HepG2 (cell line): ENCODE measurements around the gene RNF149. TPM values are rescaled to one million over a fixed set of nuclear protein-coding genes. Genes with fewer than 3 reads are reported as not detected.
"Not testable (repeated sequence)": the region's sequence is repeated elsewhere in the genome, so short reads cannot be mapped to it uniquely, and the experiment has no call there.

Experiments
- ATAC-seq: fragments of 200-7000 bp; cut with Tn5 transposase; 3 replicates; pipeline ENCODE4 v1.9.1; 2020; ENCODE audit warnings: mild to moderate bottlenecking, moderate library complexity
- BruUV-seq: library from RNA; stranded (reverse); fragments of 400-500 nt; replicated peaks from 2 replicates; lab custom pipeline; 2021; lab: Mats Ljungman, UMichigan
- CTCF ChIA-PET: fragments of 300-600 bp; formaldehyde crosslinking; extraction: SDS; loops from one replicate; lab custom pipeline; 2021; ENCODE audit warnings: low total read pairs, inconsistent platforms, low intra/inter-chr PET ratio; lab: Yijun Ruan, JAX
- POLR2A ChIA-PET: fragments of 350-600 bp; sonication (Branson Sonifier 250); formaldehyde crosslinking; loops from one replicate; lab custom pipeline; 2020; ENCODE audit warnings: antibody characterized with exemption, inconsistent platforms; lab: Yijun Ruan, JAX
- DNase-seq: peaks from one replicate; pipeline ENCODE4 v3.0.0-alpha.2; 2015; ENCODE audit warnings: low spot score
- FAIRE-seq: peaks from 3 replicates; lab custom pipeline; 2011; peaks lifted over from hg19 to GRCh38; lab: Jason Lieb, UNC
- H2AFZ ChIP-seq: one replicate; pipeline ENCODE4 v1.6.1; 2011; ENCODE audit warnings: low read length, inconsistent platforms
- H3K27ac ChIP-seq: fragments of 300-600 bp; 3 replicates; pipeline ENCODE4 v1.8.0; 2011; ENCODE audit warnings: mixed run types, mild to moderate bottlenecking, mixed read lengths, low read length, inconsistent platforms; ENCODE audit not compliant: insufficient read depth; ENCODE audit errors: extremely low read length
- H3K27me3 ChIP-seq, 2 experiments: fragments of 200-600 bp in 1 of 2; 2 replicates in 1 of 2; 3 replicates in 1 of 2; pipeline versions ENCODE4 v1.6.0 to v1.8.0; 2011; ENCODE audit warnings: low read length in 2 of 2, mild to moderate bottlenecking in 2 of 2, moderate library complexity in 2 of 2, inconsistent platforms in 1 of 2; ENCODE audit not compliant: insufficient read depth in 2 of 2, control insufficient read depth in 1 of 2
- H3K36me3 ChIP-seq, 2 experiments: fragments of 200-600 bp in 1 of 2; replicated peaks in 1 of 2; 2 replicates in 1 of 2; 3 replicates in 1 of 2; pipeline versions ENCODE4 v1.5.1 to v1.8.0; 2011; ENCODE audit warnings: low read length in 2 of 2, inconsistent platforms in 1 of 2; ENCODE audit not compliant: insufficient read depth in 2 of 2, control insufficient read depth in 1 of 2
- H3K4me1 ChIP-seq: 2 replicates; pipeline ENCODE4 v1.5.1; 2012; ENCODE audit warnings: low read length, inconsistent platforms; ENCODE audit not compliant: insufficient read depth
- H3K4me2 ChIP-seq: 2 replicates; pipeline ENCODE4 v1.6.0; 2011; ENCODE audit warnings: low read depth, low read length, inconsistent platforms
- H3K4me3 ChIP-seq, 3 experiments: fragments of 200-600 bp in 1 of 3; sonication (generic), shearing (Covaris generic) in 1 of 3; replicated peaks in 1 of 3; 2 replicates each; pipeline ENCODE4 v1.5.1; 2011 to 2016; ENCODE audit warnings: low read length in 3 of 3, inconsistent platforms in 2 of 3, low read depth in 2 of 3, mild to moderate bottlenecking in 2 of 3, control low read depth in 1 of 3, mixed read lengths in 1 of 3; ENCODE audit not compliant: insufficient read depth in 1 of 3
- H3K79me2 ChIP-seq: one replicate; pipeline ENCODE4 v1.6.1; 2011; ENCODE audit warnings: low read length, inconsistent platforms; ENCODE audit not compliant: insufficient read depth
- H3K9ac ChIP-seq: 2 replicates; pipeline ENCODE4 v1.6.0; 2011; ENCODE audit warnings: mild to moderate bottlenecking, low read depth, low read length, inconsistent platforms; ENCODE audit not compliant: insufficient read depth
- H3K9me3 ChIP-seq: 2 replicates; pipeline ENCODE4 v1.5.1; 2012; ENCODE audit warnings: mild to moderate bottlenecking, low read length
- H4K20me1 ChIP-seq: 2 replicates; pipeline ENCODE4 v1.6.0; 2011; ENCODE audit warnings: inconsistent platforms, mild to moderate bottlenecking, low read length, moderate library complexity; ENCODE audit not compliant: insufficient read depth
- MEIS2 ChIP-seq: sonication (generic); formaldehyde crosslinking; IDR thresholded peaks from 2 replicates; pipeline ENCODE4 v1.9.0; 2021; ENCODE audit warnings: mild to moderate bottlenecking, missing genetic modification reagents
- ZNF550 ChIP-seq: sonication (generic); formaldehyde crosslinking; IDR thresholded peaks from 2 replicates; pipeline ENCODE4 v1.4.0; 2020; ENCODE audit warnings: mild to moderate bottlenecking, missing genetic modification reagents, borderline replicate concordance
- WGBS: methylation state at CpG from one replicate; pipeline ENCODE4 v1.1.6; 2017; ENCODE audit warnings: low lambda C conversion rate; 5-methylcytosine and 5-hydroxymethylcytosine counted together
- in situ Hi-C: cut with HindIII; loops from 2 replicates; pipeline ENCODE4 v1.10.0; 2017; ENCODE audit warnings: low pct_unique_long_range_greater_than_20kb; ENCODE audit not compliant: extremely low pct_ligation_motif_present
- intact Hi-C: fragments of 100-400 bp; cut with micrococcal nuclease; formaldehyde crosslinking; loops from one replicate; pipeline ENCODE4 v1.10.0; 2022; ENCODE audit not compliant: unreplicated experiment
- polyA plus RNA-seq, 8 experiments: library from polyadenylated mRNA; depleted of rRNA in 3 of 8; stranded (reverse) in 7 of 8; unstranded in 1 of 8; fragments of >200 nt; fragmentation: Illumina TruSeq in 4 of 8; extraction: Trizol in 4 of 8; gene quantifications; 2 replicates each; pipeline versions ENCODE4 v1.2.1 to v1.2.3, GENCODE V29; 2011 to 2016; ENCODE audit warnings: low read depth in 4 of 8, missing spikeins in 1 of 8, mixed read lengths in 1 of 8; ENCODE audit not compliant: insufficient read depth in 1 of 8
- total RNA-seq, 5 experiments: library from RNA; depleted of rRNA; stranded (reverse); fragments of >200 nt; fragmentation: Illumina TruSeq; extraction: Trizol; gene quantifications; 2 replicates each; pipeline ENCODE4 v1.2.3, GENCODE V29; 2016; ENCODE audit warnings: low read depth in 1 of 5

The RNF149 gene
- total and polyA plus RNA-seq, 2 of the 13 experiments (the other 11 are each of a cell fraction or from before 2014, with no cell fraction given) = 87.6 to 109 TPM

GRCh38 chr2:101238930-101239759 lies 69.4 kb downstream of the RNF149 start (continued):
- no peak for TF ChIP-seq ZNF550 (CRISPR knock-in tag)
- no peak for TF ChIP-seq MEIS2 (CRISPR knock-in tag)
- TF ChIP-seq, all 625 proteins: peak for 171

GRCh38 chr2:101237944-101238343 lies 70.6 kb downstream of the RNF149 start:
- CTCF ChIA-PET, BruUV-seq, H2AFZ ChIP-seq, H3K4me2 ChIP-seq, intact Hi-C loops, in situ Hi-C loops, ATAC-seq, H3K79me2 ChIP-seq, H3K27me3 ChIP-seq, H4K20me1 ChIP-seq, H3K36me3 ChIP-seq, FAIRE-seq, H3K4me3 ChIP-seq, H3K27ac ChIP-seq, H3K9ac ChIP-seq: not testable (repeated sequence)
- Histone ChIP-seq H3K4me1 (peaks cover 80% of the 10 kb centered on the region), H3K9me3 (peaks cover 27% of the 10 kb centered on the region)
- peak; percentile 46 for DNase-seq
- WGBS = 94% methylated on average over 5 of the region's 5 CpGs
- POLR2A ChIA-PET = interaction anchor here (4.2 kb wide), 1 partner anchor 15 kb away, joined by 53 read pairs; the partner anchor contains the start of gene CNOT11

DNA sequence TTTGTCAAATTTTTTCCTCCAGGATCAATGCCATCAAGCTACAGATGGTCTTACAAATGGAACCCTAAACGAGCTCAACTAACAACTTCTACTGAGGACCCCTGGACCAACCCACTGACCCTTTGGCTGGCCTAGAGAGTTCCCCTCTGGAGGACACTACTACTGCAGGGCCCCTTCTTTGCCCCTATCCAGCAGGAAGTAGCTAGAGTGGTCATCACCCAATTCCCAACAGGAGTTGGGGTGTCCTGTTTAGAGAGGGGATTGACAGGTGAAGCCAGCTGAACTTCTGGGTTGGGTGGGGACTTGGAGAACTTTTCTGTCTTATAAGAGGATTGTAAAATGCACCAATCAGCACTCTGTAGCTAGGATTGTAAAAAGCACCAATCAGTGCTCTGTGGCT lies 72.5 kb downstream of the RNF149 start:
- H3K4me3 ChIP-seq, H4K20me1 ChIP-seq, H3K9ac ChIP-seq, H3K4me2 ChIP-seq, intact Hi-C loops, DNase-seq, BruUV-seq, POLR2A ChIA-PET, H2AFZ ChIP-seq, H3K27me3 ChIP-seq, H3K27ac ChIP-seq, in situ Hi-C loops, H3K36me3 ChIP-seq, FAIRE-seq, CTCF ChIA-PET, H3K79me2 ChIP-seq, ATAC-seq: not testable (repeated sequence)
- 96% methylated on average over 1 of the region's 1 CpG for WGBS
- Histone ChIP-seq H3K4me1 (peaks cover 80% of the 10 kb centered on the region), H3K9me3 (peaks cover 27% of the 10 kb centered on the region)
